ENCODE measurements around the gene ZNF830. TPM values are rescaled to one million over a fixed set of nuclear protein-coding genes. Genes with fewer than 3 reads are reported as not detected.

ZNF830 gene
- total and polyA plus RNA-seq, 10 of the 15 experiments (the other 5 are each of a cell fraction or from before 2014, with no cell fraction given), result 9.7 to 18.5 (median 15.1) TPM

- TF ChIP-seq RELB (IDR thresholded peaks at IDR 0.05; ENCODE audit: low read depth) (peak; percentile 100), NR2C1 (IDR thresholded peaks at IDR 0.05) (no peak), YBX1 (IDR thresholded peaks at IDR 0.05) (no peak), ZSCAN29 (IDR thresholded peaks at IDR 0.05) (no peak), RELA (IDR thresholded peaks at IDR 0.05; ENCODE audit: borderline replicate concordance, partially characterized antibody) (peak; percentile 60), EP300 (IDR thresholded peaks at IDR 0.05; ENCODE audit: borderline replicate concordance in 1 of 2, control insufficient read depth in 1 of 2, low read depth in 2 of 2, low read length in 2 of 2) (peak in 1 of 2 experiments; percentile 51; a peak in 1 of 4 replicates), CBX5 (IDR thresholded peaks at IDR 0.05; ENCODE audit: low read depth) (no peak), JUND (IDR thresholded peaks at IDR 0.05; ENCODE audit: low read depth, low read length) (no peak), ZNF384 (IDR thresholded peaks at IDR 0.05; ENCODE audit: borderline replicate concordance, low read depth, low read length) (peak; percentile 91), HDGF (IDR thresholded peaks at IDR 0.05) (peak; percentile 30; the same call in 1 of the 2 replicates), SIX5 (IDR thresholded peaks at IDR 0.05; ENCODE audit: low read depth, low read length, severe bottlenecking) (peak; percentile 51), BHLHE40 (IDR thresholded peaks at IDR 0.05; ENCODE audit: borderline replicate concordance in 1 of 2, low read depth in 2 of 2, low read length in 1 of 2) (0 out of 4 replicates have a peak, but pooled peaks of 1 of the 2 experiments have one; percentile 11), CEBPB (IDR thresholded peaks at IDR 0.05; ENCODE audit: borderline replicate concordance in 1 of 2, low read depth in 2 of 2, low read length in 2 of 2) (no peak), ZNF592 (IDR thresholded peaks at IDR 0.05) (no peak), RB1 (IDR thresholded peaks at IDR 0.05; ENCODE audit: borderline replicate concordance) (peak; percentile 27; the same call in 1 of the 2 replicates), ESRRA (IDR thresholded peaks at IDR 0.05; ENCODE audit: low read length) (no peak)
- TF ChIP-seq, protein P1, sequence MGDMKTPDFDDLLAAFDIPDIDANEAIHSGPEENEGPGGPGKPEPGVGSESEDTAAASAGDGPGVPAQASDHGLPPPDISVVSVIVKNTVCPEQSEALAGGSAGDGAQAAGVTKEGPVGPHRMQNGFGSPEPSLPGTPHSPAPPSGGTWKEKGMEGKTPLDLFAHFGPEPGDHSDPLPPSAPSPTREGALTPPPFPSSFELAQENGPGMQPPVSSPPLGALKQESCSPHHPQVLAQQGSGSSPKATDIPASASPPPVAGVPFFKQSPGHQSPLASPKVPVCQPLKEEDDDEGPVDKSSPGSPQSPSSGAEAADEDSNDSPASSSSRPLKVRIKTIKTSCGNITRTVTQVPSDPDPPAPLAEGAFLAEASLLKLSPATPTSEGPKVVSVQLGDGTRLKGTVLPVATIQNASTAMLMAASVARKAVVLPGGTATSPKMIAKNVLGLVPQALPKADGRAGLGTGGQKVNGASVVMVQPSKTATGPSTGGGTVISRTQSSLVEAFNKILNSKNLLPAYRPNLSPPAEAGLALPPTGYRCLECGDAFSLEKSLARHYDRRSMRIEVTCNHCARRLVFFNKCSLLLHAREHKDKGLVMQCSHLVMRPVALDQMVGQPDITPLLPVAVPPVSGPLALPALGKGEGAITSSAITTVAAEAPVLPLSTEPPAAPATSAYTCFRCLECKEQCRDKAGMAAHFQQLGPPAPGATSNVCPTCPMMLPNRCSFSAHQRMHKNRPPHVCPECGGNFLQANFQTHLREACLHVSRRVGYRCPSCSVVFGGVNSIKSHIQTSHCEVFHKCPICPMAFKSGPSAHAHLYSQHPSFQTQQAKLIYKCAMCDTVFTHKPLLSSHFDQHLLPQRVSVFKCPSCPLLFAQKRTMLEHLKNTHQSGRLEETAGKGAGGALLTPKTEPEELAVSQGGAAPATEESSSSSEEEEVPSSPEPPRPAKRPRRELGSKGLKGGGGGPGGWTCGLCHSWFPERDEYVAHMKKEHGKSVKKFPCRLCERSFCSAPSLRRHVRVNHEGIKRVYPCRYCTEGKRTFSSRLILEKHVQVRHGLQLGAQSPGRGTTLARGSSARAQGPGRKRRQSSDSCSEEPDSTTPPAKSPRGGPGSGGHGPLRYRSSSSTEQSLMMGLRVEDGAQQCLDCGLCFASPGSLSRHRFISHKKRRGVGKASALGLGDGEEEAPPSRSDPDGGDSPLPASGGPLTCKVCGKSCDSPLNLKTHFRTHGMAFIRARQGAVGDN (IDR thresholded peaks at IDR 0.05), result peak; percentile 47; the same call in 1 of the 2 replicates
- TF ChIP-seq, protein P2, sequence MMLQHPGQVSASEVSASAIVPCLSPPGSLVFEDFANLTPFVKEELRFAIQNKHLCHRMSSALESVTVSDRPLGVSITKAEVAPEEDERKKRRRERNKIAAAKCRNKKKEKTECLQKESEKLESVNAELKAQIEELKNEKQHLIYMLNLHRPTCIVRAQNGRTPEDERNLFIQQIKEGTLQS (IDR thresholded peaks at IDR 0.05; ENCODE audit: borderline replicate concordance, extremely low read depth, low read depth, low read length), result peak; percentile 59; the same call in 1 of the 2 replicates
Measured at GRCh38 chr17:34961093-34961911, at the start of gene ZNF830, which contains the start of gene CCT6B (continued).
